ENCODE measurements around the gene NCOA7. TPM values are rescaled to one million over a fixed set of nuclear protein-coding genes. Genes with fewer than 3 reads are reported as not detected.

Gene NCOA7
- total RNA-seq, 1 experiment from 2014 or later = 51.0 TPM

DNA sequence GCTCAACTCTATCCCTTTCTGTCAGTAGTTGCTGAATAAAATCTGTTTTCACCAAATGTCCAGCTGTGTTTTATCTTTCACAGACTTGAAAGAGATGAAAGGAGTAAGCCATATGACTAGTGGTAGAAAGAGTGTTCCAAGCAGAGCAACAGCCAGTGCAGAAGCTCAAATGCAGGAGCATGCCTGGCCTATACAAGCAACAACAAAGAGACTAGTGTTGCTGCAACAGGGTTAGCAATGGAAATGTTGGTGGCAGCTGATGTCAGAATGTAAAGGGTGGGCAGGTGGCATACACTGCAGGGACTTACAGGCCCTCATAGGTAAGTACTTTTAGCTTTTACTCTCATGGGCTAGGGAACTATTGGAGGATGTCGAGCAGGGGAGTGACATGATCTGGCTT lies 160.6 kb downstream of the NCOA7 start:
- Histone ChIP-seq H3K4me1 (replicated peaks; ENCODE audit: insufficient read depth) (peaks cover 34% of the 10 kb centered on the region), H3K79me2 (ENCODE audit: low read depth) (no peaks in the 10 kb centered on the region), H3K27me3 (ENCODE audit: insufficient read depth, low read depth) (no peaks in the 10 kb centered on the region), H3K27ac (no peak overlapping the region), H3K4me2 (no peak overlapping the region), H4K20me1 (ENCODE audit: insufficient read depth) (no peaks in the 10 kb centered on the region), H3K4me3 (no peak overlapping the region), H3K36me3 (ENCODE audit: low read depth) (no peaks in the 10 kb centered on the region), H3F3A (ENCODE audit: insufficient read depth, low read depth) (peaks cover 10% of the 10 kb centered on the region), H3K9me3 (ENCODE audit: insufficient read depth, low read depth) (no peaks in the 10 kb centered on the region), H2AFZ (no peak overlapping the region), H3K9me2 (ENCODE audit: insufficient read depth) (no peaks in the 10 kb centered on the region)
- POLR2A ChIA-PET (ENCODE audit: unreplicated experiment) = interaction anchor here (0.5 kb wide), 1 partner anchor 33 kb away, joined by 3 read pairs; no protein-coding TSS in a partner anchor
- no peak for DNase-seq
- BruUV-seq (replicated peaks) = no TSS peak
- no peak for TF ChIP-seq EZH2 (IDR thresholded peaks at IDR 0.05; ENCODE audit: low read depth)
- TF ChIP-seq, protein P1, sequence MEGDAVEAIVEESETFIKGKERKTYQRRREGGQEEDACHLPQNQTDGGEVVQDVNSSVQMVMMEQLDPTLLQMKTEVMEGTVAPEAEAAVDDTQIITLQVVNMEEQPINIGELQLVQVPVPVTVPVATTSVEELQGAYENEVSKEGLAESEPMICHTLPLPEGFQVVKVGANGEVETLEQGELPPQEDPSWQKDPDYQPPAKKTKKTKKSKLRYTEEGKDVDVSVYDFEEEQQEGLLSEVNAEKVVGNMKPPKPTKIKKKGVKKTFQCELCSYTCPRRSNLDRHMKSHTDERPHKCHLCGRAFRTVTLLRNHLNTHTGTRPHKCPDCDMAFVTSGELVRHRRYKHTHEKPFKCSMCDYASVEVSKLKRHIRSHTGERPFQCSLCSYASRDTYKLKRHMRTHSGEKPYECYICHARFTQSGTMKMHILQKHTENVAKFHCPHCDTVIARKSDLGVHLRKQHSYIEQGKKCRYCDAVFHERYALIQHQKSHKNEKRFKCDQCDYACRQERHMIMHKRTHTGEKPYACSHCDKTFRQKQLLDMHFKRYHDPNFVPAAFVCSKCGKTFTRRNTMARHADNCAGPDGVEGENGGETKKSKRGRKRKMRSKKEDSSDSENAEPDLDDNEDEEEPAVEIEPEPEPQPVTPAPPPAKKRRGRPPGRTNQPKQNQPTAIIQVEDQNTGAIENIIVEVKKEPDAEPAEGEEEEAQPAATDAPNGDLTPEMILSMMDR (conservative IDR thresholded peaks at IDR 0.05) = no peak
- CTCF ChIA-PET = no interaction called here
- intact Hi-C loops (cut with micrococcal nuclease; ENCODE audit: unreplicated experiment) = no loop called here

DNA sequence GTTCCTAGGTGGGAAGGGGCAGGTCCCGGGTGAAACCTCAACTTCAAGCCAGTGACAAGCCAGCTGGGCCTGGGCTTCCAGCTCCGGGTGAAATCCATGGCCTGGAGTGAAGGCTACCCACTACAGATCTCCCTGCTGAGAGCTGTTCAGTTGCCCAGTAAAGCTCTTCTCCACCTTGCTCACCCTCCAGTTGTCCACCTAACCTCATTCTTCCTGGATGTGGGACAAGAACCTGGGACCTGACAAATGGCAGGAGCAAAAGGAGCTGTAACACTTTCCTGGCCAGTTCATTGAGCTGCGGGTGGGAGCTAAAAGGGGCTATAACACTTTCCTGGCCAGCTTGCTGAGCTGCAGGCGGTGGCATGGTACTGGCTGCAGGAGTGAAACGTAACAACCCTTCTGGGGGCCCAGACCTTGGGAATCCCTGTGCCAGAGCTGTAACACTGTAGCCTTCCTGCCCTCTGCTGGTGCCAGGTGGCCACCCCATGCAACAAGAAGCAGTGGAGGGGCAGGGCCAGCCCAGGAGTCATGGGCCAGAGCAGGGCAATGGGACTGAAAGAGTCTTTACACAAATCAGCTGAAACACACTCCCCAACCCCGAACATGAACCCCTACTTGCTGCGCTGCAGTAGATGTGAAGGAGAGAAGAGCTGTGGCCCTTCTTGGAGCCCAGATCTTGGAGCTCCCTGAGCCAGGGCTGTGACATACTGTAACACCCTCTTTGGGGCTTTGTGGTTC lies 162.2 kb downstream of the NCOA7 start:
- peak in 1 of 2 experiments; percentile 35 for DNase-seq

DNA sequence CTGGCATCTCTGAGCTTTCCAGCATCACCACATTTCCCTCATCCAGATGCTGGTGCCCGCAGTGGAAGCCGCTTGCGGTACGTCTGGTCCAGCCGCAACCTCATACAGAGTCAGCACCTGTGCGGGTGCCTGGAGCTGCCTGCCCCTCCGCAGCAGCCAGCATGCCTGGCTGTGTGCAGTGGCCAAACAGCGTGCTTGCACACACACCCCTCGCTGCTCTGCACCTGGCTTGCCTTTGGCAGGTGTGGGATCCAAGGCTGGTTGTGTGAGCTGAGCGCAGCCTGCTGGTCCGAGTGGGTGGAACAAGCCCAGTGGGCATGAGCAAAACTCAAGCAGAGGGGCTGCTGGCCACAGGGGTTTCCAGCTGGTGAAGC lies 162.7 kb downstream of the NCOA7 start:
- no peak overlapping the region for H3K4me3 ChIP-seq
- ChIA-PET CTCF (no interaction called here), POLR2A (ENCODE audit: unreplicated experiment) (no interaction called here)
- H3K9me3 ChIP-seq (ENCODE audit: insufficient read depth, low read depth) = no peaks in the 10 kb centered on the region
- peaks cover 7% of the 10 kb centered on the region; the same call in 1 of the 2 replicates for H3F3A ChIP-seq (ENCODE audit: insufficient read depth, low read depth)
- H2AFZ ChIP-seq = no peak overlapping the region
- H3K27me3 ChIP-seq (ENCODE audit: insufficient read depth, low read depth) = no peaks in the 10 kb centered on the region
- H3K9me2 ChIP-seq (ENCODE audit: insufficient read depth) = no peaks in the 10 kb centered on the region
- peaks cover 14% of the 10 kb centered on the region for H3K79me2 ChIP-seq (ENCODE audit: low read depth)
- intact Hi-C loops (cut with micrococcal nuclease; ENCODE audit: unreplicated experiment) = no loop called here
- H3K36me3 ChIP-seq (ENCODE audit: low read depth) = no peaks in the 10 kb centered on the region
- no peak overlapping the region for H3K4me2 ChIP-seq
- TF ChIP-seq, protein P1 (conservative IDR thresholded peaks at IDR 0.05) = no peak; the same call in 1 of the 2 replicates
- TF ChIP-seq EZH2 (IDR thresholded peaks at IDR 0.05; ENCODE audit: low read depth) = no peak
- no peak overlapping the region for H3K27ac ChIP-seq
- no peaks in the 10 kb centered on the region for H4K20me1 ChIP-seq (ENCODE audit: insufficient read depth)
- peak in 1 of 2 experiments; percentile 34 for DNase-seq
- no TSS peak for BruUV-seq (replicated peaks)
- H3K4me1 ChIP-seq (replicated peaks; ENCODE audit: insufficient read depth) = peaks cover 24% of the 10 kb centered on the region

More for the DNA sequence above, 162.2 kb downstream of the NCOA7 start:
- no peak overlapping the region for H2AFZ ChIP-seq
- no peaks in the 10 kb centered on the region for H3K9me3 ChIP-seq (ENCODE audit: insufficient read depth, low read depth)
- TF ChIP-seq, protein P1 (conservative IDR thresholded peaks at IDR 0.05) = peak; percentile 63
- TF ChIP-seq EZH2 (IDR thresholded peaks at IDR 0.05; ENCODE audit: low read depth) = no peak
- CTCF ChIA-PET = no interaction called here
- H4K20me1 ChIP-seq (ENCODE audit: insufficient read depth) = no peaks in the 10 kb centered on the region
- H3K4me2 ChIP-seq = no peak overlapping the region
- H3K27me3 ChIP-seq (ENCODE audit: insufficient read depth, low read depth) = no peaks in the 10 kb centered on the region
- BruUV-seq (replicated peaks) = no TSS peak
- H3K4me1 ChIP-seq (replicated peaks; ENCODE audit: insufficient read depth) = peaks cover 24% of the 10 kb centered on the region
- no peaks in the 10 kb centered on the region for H3K36me3 ChIP-seq (ENCODE audit: low read depth)
- no peak overlapping the region for H3K4me3 ChIP-seq
- peaks cover 7% of the 10 kb centered on the region; the same call in 1 of the 2 replicates for H3F3A ChIP-seq (ENCODE audit: insufficient read depth, low read depth)
- intact Hi-C loops (cut with micrococcal nuclease; ENCODE audit: unreplicated experiment) = no loop called here
- H3K27ac ChIP-seq = no peak overlapping the region
- H3K9me2 ChIP-seq (ENCODE audit: insufficient read depth) = no peaks in the 10 kb centered on the region
- peaks cover 9% of the 10 kb centered on the region for H3K79me2 ChIP-seq (ENCODE audit: low read depth)
- POLR2A ChIA-PET (ENCODE audit: unreplicated experiment) = no interaction called here

Data from PC-9 (cell line).